HG03103 (cell line): Measurements from ENCODE around the gene ADAMTS12.

Source experiments
- ATAC-seq: cut with Tn5 transposase; IDR thresholded peaks from one replicate; pipeline ENCODE4 v1.9.1; 2021; ENCODE audit warnings: low read depth; ENCODE audit not compliant: unreplicated experiment

ADAMTS12 gene

DNA sequence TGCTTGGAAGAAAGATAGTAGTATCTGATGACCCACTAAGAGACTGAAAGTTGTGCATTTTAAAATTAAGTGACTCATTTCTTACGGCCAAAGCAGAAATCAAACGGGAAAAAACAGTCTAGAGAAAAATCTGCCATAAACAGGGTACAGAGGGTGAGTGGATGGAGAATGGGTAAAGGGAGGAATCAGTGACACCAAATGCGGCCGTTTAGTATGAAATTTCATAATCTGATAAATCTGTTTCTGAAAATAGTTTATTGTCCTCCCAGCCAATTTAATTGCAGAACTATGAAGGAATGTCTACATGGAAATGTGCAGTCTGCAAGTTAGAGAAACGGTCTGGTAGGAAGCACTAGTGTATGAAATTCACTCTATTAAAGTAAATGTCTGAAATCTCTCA lies 39.5 kb downstream of the ADAMTS12 start:
- ATAC-seq = no peak

DNA sequence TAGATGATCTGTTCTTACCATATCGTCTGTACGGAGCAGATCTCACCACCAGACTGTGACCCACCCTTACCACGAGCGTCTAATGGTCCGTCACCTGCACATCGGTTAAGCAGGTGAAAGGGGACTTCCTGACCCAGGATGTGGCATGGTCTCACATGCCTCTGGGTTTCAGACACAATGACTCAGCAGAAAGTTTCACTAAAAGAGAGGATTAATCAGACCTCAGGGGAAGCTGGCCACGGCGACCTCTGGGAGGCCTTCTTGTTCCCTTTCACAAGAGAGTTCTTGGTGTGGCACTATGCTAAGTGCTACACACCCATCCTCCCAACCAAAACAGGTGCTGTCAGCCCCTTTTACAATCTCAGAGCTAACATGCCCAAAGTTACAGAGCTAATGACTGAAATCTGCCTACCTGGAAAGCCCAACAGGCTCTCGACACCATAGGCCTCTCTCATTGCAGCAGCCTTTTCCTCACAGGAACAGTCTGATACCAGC lies 41.6 kb downstream of the ADAMTS12 start:
- ATAC-seq = peak; percentile 95

DNA sequence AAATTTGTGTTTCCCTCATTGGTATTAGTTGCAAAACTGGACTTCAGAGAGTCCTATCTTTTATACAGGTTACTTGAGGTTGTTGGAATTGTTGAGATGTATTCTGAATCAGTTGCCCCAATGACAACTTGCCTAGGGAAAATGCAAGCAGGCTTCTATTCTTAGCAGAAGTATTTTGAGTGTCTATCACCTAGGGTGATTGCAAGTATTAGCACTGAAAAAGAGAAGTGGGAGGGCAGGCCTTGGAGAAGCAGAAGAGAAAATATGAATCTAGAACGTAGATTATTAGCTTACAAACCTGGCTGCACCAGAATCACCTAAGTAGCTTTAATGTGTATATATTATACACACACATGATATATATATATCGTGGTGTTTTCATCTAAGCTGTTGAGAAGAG lies 43.2 kb downstream of the ADAMTS12 start:
- ATAC-seq = peak; percentile 30

- ATAC-seq = no peak
These were observed 44.9 kb downstream of the ADAMTS12 start for GRCh38 chr5:33846851-33847250.

DNA sequence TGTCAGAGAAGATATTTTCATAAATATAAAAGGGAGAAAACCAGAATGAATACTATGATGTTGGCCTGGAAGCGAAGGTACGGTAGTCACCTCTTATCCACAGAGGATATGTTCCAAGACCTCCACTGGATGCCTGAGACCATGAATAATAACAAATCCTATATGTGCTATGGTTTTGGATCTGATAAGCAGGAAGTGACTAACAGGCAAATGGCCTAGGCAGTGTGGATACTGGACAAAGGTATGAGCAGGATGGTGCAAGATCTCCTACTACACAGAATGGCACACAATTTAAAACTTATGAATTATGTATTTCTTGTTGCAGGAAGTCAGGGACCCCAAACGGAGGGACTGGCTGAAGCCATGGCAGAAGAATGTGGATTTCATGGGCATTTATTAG lies 48.2 kb downstream of the ADAMTS12 start:
- no peak for ATAC-seq

DNA sequence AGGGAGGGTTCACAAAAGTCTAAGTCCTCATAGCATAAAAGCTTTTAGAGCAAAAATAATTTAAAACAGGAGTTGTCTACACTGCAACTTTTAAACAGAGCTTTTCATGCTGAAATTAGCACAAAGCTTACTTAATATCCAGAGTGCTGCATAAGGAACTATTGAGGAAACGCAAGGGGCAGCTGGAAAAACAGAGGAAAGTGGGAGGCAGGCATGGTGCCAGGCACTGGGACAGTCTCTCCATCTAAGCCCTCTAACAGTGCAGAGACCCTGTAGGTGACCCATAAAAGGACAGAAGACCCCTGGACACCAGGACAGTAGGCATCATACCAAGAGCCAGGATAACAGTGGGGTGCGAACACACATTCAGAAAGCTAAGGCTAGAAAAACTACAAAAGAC lies 49.3 kb downstream of the ADAMTS12 start:
- no peak for ATAC-seq

GRCh38 chr5:33841891-33842290 lies 49.9 kb downstream of the ADAMTS12 start:
- no peak for ATAC-seq

- ATAC-seq = peak; percentile 78
These were observed 50.8 kb downstream of the ADAMTS12 start for GRCh38 chr5:33840927-33841547.

DNA sequence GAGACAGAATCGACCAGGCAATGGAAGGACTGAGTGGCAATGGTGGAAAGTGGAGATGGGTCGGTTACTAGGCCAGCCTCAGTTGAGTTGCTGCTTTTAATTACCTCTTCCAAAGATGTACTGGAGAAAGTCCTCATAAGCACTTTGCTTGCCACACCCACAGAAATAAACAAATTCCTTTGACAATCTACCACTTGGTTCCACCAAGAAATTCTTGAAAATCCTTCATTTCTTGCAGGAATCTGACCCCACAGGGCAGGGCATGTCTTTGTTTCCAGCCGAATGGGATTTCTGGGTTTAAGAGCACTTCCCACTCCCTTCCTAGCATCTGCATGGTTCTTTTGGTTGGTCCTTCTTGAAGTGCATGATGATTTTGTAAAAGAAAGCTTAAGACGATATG lies 54.5 kb downstream of the ADAMTS12 start:
- no peak for ATAC-seq

- no peak for ATAC-seq
These were observed 57.5 kb downstream of the ADAMTS12 start for GRCh38 chr5:33834334-33834733.

GRCh38 chr5:33833237-33833575 lies 58.6 kb downstream of the ADAMTS12 start:
- no peak for ATAC-seq

DNA sequence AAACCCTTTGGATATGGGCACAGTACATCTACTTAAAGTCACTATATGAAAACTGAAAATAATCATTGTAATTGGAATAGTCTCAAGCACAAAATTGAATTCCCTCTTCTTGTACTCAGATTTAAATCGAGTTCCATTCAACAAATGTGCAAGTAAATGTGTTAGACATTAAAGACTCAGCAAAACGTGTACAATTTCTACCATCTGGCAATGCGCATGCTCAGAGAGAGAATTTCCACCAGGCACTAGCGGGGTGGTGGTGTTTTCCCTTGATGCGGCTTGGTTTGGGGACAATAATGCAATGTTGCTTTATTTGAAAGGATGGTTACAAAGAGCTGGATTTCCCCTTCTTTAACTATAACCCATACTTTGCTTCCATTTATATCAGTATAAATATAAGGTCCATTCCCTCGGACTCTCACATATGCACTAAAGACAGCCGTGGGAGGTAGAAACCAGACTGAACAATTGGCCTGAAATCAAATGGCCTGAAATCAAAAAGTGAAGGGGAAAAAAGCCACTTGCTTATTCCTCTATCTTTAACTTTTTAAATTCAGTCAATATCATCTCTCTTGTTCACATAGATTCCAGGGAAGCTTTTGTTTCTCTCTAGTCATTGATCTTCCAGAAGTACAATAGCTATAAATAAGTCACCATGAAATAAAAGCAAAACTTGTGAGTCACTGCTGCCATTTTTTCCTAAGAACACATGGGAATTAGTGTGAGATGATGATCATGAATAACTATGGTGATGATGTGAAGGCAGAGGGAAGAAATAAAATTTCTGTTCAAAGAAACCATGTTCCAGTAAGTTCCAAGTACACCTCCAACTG lies 59.2 kb downstream of the ADAMTS12 start:
- ATAC-seq = no peak

DNA sequence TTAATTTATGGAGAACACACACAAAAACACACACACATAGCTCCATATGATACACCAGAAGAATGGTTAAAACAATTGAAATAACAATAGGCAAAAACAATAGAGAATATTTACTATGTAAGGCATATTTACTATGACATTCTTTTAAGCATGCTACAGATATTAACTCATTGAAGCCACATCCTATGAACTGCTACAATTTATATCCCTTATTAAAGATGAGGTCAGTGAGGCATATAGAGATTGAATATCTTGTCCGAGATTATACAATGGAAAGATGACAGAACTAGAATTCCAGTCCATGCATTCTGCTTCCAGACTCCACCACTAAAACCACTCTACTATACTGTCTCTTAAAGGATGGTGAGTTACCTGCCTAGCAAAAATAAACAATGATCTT lies 60.7 kb downstream of the ADAMTS12 start:
- ATAC-seq = no peak

DNA sequence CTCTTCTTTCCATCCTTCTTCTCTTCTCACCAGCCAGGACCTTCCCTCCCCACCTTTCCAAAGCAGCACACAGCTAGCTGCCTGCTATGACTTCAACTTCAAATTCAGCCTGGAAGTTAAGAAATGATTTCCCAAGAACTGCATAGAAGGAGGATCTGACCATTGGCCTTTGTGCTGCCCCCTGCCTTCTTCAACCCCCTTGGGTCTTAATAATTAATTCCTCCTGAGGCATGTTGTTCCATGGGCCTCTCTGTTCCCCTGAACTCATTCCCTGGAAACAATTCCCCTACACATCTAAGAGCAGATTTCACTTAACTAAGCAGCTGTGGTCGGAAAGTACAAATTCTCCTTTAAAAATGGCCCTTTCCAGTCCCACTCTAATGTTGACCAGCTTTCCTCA lies 62.4 kb downstream of the ADAMTS12 start:
- ATAC-seq = no peak

GRCh38 chr5:33828626-33829308 lies 63.0 kb downstream of the ADAMTS12 start:
- ATAC-seq = no peak

- ATAC-seq = no peak
These were observed 63.9 kb downstream of the ADAMTS12 start for GRCh38 chr5:33827885-33828284.

DNA sequence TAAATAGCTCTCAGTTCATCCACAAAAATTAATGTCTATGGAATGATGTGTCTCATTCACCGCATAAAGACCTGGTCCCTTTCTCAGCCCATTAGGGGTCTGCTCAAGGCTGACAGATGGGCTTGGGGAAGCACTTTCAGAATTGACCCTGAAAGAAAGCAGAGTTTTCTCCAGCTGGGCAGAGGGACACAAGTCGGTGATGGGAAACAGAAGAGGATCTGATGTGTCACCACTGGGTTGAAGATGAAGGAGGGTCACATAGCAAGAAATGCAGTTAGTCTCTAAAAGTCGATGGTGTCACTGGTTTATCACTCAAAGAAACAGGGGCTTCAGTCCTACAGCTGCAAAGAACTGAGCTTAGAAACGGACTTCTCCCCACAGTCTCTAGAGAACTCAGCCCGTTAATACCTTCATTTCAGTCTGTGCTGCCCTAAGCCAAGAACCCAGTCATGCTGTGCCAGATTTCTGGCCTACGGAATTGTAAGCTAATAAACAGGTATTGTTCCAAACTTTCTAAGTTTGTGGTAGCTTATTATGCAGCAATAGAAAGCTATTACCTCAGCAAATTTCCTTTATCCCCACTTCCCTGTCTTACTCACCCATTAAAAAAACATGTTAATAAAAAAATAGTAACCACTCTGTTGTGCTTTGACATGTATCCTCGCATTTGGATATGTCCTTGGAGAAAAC lies 64.6 kb downstream of the ADAMTS12 start:
- no peak for ATAC-seq

DNA sequence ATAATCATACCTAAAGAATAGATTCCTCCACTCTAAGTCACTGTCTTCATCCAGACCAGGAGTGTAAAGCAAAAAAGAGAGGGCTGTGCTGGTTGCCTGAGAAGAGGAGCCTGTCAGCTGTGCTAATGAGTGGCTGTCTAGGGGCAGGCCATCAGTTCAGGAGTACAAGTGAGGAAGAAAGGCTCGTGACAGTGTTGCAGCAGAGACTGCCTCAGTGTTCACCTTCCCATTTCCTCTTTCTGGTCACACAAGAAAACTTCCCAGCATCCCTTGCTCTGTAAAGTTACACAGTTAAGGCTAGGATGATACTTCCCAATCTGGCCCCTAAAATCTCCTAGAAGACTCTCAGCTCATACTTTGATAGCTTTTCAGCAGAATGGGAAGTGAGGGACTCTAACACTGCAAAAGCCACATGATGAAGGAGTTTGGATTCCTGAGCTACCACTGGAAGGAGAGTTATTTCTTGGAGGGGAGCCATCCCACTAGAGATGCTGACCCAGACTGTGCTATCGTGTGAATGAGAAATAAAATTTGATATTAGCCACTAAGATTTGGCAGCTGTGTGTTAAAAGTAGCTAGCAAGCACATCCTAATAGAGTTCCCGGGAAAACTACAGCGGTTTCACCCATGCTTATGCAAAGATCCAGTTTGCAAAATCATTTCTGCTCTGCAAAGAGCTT lies 67.1 kb downstream of the ADAMTS12 start:
- peak; percentile 80 for ATAC-seq

- ATAC-seq = no peak
These were observed 74.5 kb downstream of the ADAMTS12 start for GRCh38 chr5:33817301-33817700.

DNA sequence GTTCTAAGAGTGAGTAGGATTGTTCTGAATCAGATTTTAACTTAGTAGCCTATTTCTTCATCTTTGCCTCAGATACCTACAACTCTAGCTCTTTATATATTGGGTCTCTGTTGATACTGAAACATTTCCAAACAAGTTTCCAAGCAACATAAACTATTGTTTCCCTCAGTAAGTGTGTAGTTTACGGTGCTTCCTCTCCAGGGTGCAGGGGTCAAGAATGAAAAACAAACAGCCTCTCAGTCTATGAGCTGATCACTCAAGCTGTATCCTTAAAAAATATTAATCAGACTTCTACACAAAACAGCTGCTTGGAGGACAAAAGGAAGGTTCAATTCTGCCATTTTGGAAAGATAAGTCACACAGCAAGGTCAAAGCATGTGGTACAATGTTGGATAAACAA lies 75.0 kb downstream of the ADAMTS12 start:
- ATAC-seq = no peak
